ENCODE results near the gene MSI2. TPM values are rescaled to one million over a fixed set of nuclear protein-coding genes. Genes with fewer than 3 reads are reported as not detected.

MSI2 gene
- total RNA-seq, 2 experiments from 2014 or later: 131 to 164 TPM

GRCh38 chr17:57447990-57448758 lies 191.9 kb downstream of the MSI2 start:
- peak overlapping the region; percentile 39; the same call in 1 of the 2 replicates for H3K4me2 ChIP-seq (ENCODE audit: low read length)

DNA sequence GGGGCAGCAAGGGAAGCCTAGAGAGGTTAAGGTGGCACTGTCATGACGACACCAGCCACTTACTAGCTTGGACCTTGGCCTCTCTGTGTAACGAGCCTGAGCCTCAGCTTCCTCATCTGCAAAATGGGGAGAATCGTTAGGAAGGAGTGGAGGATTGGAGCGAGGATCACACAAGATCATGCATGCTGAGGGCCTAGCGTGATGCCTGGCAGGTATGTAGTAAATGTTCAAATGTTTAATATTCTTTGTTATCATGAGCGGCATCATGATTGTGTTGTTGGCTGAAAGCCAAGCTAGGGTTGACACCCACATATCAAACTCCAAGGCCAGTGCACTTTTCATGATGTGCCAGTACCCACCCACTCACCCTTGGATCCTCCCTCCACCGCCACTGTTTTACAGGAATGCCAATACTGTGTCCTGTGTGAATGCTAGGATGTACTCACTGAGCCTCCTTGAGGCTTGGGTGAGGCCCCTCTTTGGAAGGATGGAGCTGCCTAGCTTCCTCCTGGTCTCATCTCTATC lies 192.5 kb downstream of the MSI2 start:
- H2AFZ ChIP-seq (ENCODE audit: low read length): no peak overlapping the region
- POLR2A ChIA-PET: no interaction called here
- peaks cover 4% of the 10 kb centered on the region; the same call in 1 of the 2 replicates for H3K79me2 ChIP-seq (ENCODE audit: insufficient read depth, low read depth, low read length)
- CTCF ChIA-PET (ENCODE audit: unreplicated experiment): no interaction called here
- intact Hi-C loops (cut with micrococcal nuclease; ENCODE audit: unreplicated experiment): no loop called here
- H3K9me3 ChIP-seq (ENCODE audit: low read length): no peaks in the 10 kb centered on the region
- H3K4me3 ChIP-seq (ENCODE audit: low read depth, low read length, poor library complexity, severe bottlenecking): no peak overlapping the region
- BruUV-seq (replicated peaks): no TSS peak
- peaks cover 60% of the 10 kb centered on the region for H3K4me1 ChIP-seq (ENCODE audit: insufficient read depth, low read length, poor library complexity, severe bottlenecking)
- no peak overlapping the region for H3K27ac ChIP-seq (ENCODE audit: low read depth, low read length, poor library complexity, severe bottlenecking)
- H3K36me3 ChIP-seq (ENCODE audit: insufficient read depth, low read length): peaks cover 9% of the 10 kb centered on the region; the same call in 1 of the 2 replicates
- TF ChIP-seq, protein P1, sequence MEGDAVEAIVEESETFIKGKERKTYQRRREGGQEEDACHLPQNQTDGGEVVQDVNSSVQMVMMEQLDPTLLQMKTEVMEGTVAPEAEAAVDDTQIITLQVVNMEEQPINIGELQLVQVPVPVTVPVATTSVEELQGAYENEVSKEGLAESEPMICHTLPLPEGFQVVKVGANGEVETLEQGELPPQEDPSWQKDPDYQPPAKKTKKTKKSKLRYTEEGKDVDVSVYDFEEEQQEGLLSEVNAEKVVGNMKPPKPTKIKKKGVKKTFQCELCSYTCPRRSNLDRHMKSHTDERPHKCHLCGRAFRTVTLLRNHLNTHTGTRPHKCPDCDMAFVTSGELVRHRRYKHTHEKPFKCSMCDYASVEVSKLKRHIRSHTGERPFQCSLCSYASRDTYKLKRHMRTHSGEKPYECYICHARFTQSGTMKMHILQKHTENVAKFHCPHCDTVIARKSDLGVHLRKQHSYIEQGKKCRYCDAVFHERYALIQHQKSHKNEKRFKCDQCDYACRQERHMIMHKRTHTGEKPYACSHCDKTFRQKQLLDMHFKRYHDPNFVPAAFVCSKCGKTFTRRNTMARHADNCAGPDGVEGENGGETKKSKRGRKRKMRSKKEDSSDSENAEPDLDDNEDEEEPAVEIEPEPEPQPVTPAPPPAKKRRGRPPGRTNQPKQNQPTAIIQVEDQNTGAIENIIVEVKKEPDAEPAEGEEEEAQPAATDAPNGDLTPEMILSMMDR (conservative IDR thresholded peaks at IDR 0.05; ENCODE audit: low read length): no peak
- no peak for TF ChIP-seq EZH2phosphoT487 (IDR thresholded peaks at IDR 0.05; ENCODE audit: borderline replicate concordance, low read depth, low read length)
- H3K9me2 ChIP-seq (ENCODE audit: insufficient read depth, low read length): no peaks in the 10 kb centered on the region
- DNase-seq (ENCODE audit: low spot score): no peak
- H4K20me1 ChIP-seq (ENCODE audit: insufficient read depth, low read length): no peaks in the 10 kb centered on the region
- no peak overlapping the region for H3K4me2 ChIP-seq (ENCODE audit: low read length)

More at GRCh38 chr17:57447990-57448758, 191.9 kb downstream of the MSI2 start:
- no peak for DNase-seq (ENCODE audit: low spot score)
- Histone ChIP-seq H3K27ac (ENCODE audit: low read depth, low read length, poor library complexity, severe bottlenecking) (no peak overlapping the region), H3K4me3 (ENCODE audit: low read depth, low read length, poor library complexity, severe bottlenecking) (no peak overlapping the region), H3K9me2 (ENCODE audit: insufficient read depth, low read length) (no peaks in the 10 kb centered on the region), H2AFZ (ENCODE audit: low read length) (no peak overlapping the region), H3K4me1 (ENCODE audit: insufficient read depth, low read length, poor library complexity, severe bottlenecking) (peaks cover 64% of the 10 kb centered on the region), H3K9me3 (ENCODE audit: low read length) (no peaks in the 10 kb centered on the region), H3K36me3 (ENCODE audit: insufficient read depth, low read length) (peaks cover 4% of the 10 kb centered on the region; the same call in 1 of the 2 replicates), H4K20me1 (ENCODE audit: insufficient read depth, low read length) (no peaks in the 10 kb centered on the region), H3K79me2 (ENCODE audit: insufficient read depth, low read depth, low read length) (peaks cover 4% of the 10 kb centered on the region; the same call in 1 of the 2 replicates)
- intact Hi-C loops (cut with micrococcal nuclease; ENCODE audit: unreplicated experiment): no loop called here
- TF ChIP-seq, protein P1 (conservative IDR thresholded peaks at IDR 0.05; ENCODE audit: low read length): no peak
- no peak for TF ChIP-seq EZH2phosphoT487 (IDR thresholded peaks at IDR 0.05; ENCODE audit: borderline replicate concordance, low read depth, low read length)
- POLR2A ChIA-PET: interaction anchor here (0.5 kb wide), 1 partner anchor 294 kb away, joined by 3 read pairs; no protein-coding TSS in a partner anchor
- BruUV-seq (replicated peaks): no TSS peak
- CTCF ChIA-PET (ENCODE audit: unreplicated experiment): no interaction called here

GRCh38 chr17:57451191-57451590 lies 194.9 kb downstream of the MSI2 start:
- ChIA-PET CTCF (ENCODE audit: unreplicated experiment) (no interaction called here), POLR2A (interaction anchor here (0.7 kb wide), 1 partner anchor 651 kb away, joined by 3 read pairs; no protein-coding TSS in a partner anchor)
- no peaks in the 10 kb centered on the region for H3K79me2 ChIP-seq (ENCODE audit: insufficient read depth, low read depth, low read length)
- no peak overlapping the region for H3K27ac ChIP-seq (ENCODE audit: low read depth, low read length, poor library complexity, severe bottlenecking)
- no peak overlapping the region for H2AFZ ChIP-seq (ENCODE audit: low read length)
- H3K9me2 ChIP-seq (ENCODE audit: insufficient read depth, low read length): no peaks in the 10 kb centered on the region
- DNase-seq (ENCODE audit: low spot score): no peak
- H3K4me1 ChIP-seq (ENCODE audit: insufficient read depth, low read length, poor library complexity, severe bottlenecking): peaks cover 56% of the 10 kb centered on the region
- no peaks in the 10 kb centered on the region for H4K20me1 ChIP-seq (ENCODE audit: insufficient read depth, low read length)
- no peak overlapping the region for H3K4me3 ChIP-seq (ENCODE audit: low read depth, low read length, poor library complexity, severe bottlenecking)
- intact Hi-C loops (cut with micrococcal nuclease; ENCODE audit: unreplicated experiment): loop anchor here (5.0 kb wide), 1 partner anchor 61 kb away; no protein-coding TSS in a partner anchor
- BruUV-seq (replicated peaks): no TSS peak
- H3K36me3 ChIP-seq (ENCODE audit: insufficient read depth, low read length): peaks cover 12% of the 10 kb centered on the region; the same call in 1 of the 2 replicates
- H3K4me2 ChIP-seq (ENCODE audit: low read length): no peak overlapping the region
- H3K9me3 ChIP-seq (ENCODE audit: low read length): no peaks in the 10 kb centered on the region
- TF ChIP-seq, protein P1 (conservative IDR thresholded peaks at IDR 0.05; ENCODE audit: low read length): no peak
- TF ChIP-seq EZH2phosphoT487 (IDR thresholded peaks at IDR 0.05; ENCODE audit: borderline replicate concordance, low read depth, low read length): no peak
